BE2C (cell line): Measurements from ENCODE around the gene GNAQ.

Source experiments
- DNase-seq: peaks from one replicate; pipeline ENCODE4 v3.0.0-alpha.2; 2020
- H3K27me3 ChIP-seq: fragments of 250-450 bp; sonication (Bioruptor Pico); 2 replicates; pipeline ENCODE4 v1.5.1; 2020; ENCODE audit warnings: mild to moderate bottlenecking
- H3K36me3 ChIP-seq: fragments of 250-450 bp; sonication (Bioruptor Pico); 2 replicates; pipeline ENCODE4 v1.5.1; 2020; ENCODE audit warnings: mild to moderate bottlenecking
- H3K4me1 ChIP-seq: fragments of 250-450 bp; sonication (Bioruptor Pico); 2 replicates; pipeline ENCODE4 v1.5.1; 2020
- H3K4me3 ChIP-seq: 2 replicates; pipeline ENCODE4 v1.5.1; 2011; ENCODE audit warnings: low read depth, low read length
- H3K9me3 ChIP-seq: fragments of 250-450 bp; sonication (Bioruptor Pico); 2 replicates; pipeline ENCODE4 v1.5.1; 2020
- TF ChIP-seq, protein P1 (sequence below): IDR thresholded peaks from 2 replicates; pipeline ENCODE4 v1.5.1; 2012; ENCODE audit warnings: mild to moderate bottlenecking, low read depth, low read length

GNAQ gene

DNA sequence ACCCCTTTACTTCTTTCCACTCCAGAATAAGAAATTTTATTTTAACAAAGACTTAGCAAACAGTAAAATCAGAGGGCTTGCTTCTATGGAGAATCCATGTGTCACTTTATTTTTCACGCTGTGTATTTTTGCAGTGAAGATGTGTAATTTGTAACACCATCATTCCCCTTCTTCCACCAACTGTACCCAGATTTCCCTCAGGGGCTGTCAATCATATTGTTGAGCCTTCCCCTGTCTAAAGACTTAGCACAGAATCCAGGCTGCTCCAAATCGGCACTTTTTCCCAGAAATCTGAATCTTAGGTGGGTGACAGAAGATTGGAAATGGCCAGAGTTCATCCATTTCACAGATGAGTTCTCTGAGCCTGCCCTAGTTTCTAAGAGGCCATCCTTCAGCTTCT is 115.9 kb downstream of the GNAQ start:
- Histone ChIP-seq H3K36me3 (peaks cover 2% of the 10 kb centered on the region; the same call in 1 of the 2 replicates), H3K4me3 (no peak overlapping the region), H3K4me1 (peaks cover 3% of the 10 kb centered on the region; the same call in 1 of the 2 replicates), H3K27me3 (no peaks in the 10 kb centered on the region), H3K9me3 (no peaks in the 10 kb centered on the region)
- TF ChIP-seq, protein P1, sequence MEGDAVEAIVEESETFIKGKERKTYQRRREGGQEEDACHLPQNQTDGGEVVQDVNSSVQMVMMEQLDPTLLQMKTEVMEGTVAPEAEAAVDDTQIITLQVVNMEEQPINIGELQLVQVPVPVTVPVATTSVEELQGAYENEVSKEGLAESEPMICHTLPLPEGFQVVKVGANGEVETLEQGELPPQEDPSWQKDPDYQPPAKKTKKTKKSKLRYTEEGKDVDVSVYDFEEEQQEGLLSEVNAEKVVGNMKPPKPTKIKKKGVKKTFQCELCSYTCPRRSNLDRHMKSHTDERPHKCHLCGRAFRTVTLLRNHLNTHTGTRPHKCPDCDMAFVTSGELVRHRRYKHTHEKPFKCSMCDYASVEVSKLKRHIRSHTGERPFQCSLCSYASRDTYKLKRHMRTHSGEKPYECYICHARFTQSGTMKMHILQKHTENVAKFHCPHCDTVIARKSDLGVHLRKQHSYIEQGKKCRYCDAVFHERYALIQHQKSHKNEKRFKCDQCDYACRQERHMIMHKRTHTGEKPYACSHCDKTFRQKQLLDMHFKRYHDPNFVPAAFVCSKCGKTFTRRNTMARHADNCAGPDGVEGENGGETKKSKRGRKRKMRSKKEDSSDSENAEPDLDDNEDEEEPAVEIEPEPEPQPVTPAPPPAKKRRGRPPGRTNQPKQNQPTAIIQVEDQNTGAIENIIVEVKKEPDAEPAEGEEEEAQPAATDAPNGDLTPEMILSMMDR: no peak
- no peak for DNase-seq

DNA sequence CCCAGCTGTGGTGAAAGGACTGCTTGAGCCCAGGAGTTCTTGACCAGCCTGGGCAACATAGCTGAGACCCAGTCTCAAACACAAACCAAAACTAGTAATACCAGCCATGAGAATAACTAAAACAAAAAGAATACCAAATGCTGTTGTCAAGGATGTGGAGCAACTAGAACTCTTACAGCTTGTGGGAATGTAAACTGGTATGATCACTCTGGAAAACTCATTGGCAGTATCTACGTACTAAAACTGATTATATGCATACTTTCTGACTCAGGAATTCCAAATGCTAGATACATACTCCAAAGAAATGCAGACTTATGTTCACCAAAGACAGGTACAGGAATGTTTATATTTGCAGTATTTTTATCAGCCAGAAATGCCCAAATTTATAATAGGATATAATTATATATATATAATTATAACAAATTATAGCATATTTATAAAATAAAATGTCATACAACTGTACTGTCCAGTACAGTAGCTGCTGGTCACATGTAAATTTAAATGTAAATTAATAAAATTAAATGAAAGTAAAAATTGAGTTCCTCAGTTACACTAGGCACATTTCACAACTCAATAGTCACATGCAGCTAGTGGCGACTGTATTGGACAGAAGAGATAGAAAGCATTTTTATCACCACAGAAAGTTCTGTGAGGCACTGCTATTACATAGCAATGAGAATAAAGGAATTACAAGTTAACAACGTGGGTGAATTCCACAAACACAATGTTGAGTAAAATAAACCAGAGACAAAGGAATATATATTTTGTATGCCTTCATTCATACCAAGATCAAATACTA is 118.5 kb downstream of the GNAQ start:
- H3K36me3 ChIP-seq: no peaks in the 10 kb centered on the region
- no peaks in the 10 kb centered on the region for H3K27me3 ChIP-seq
- H3K9me3 ChIP-seq: no peaks in the 10 kb centered on the region
- DNase-seq: no peak
- peaks cover 3% of the 10 kb centered on the region; the same call in 1 of the 2 replicates for H3K4me1 ChIP-seq
- TF ChIP-seq, protein P1: no peak
- no peak overlapping the region for H3K4me3 ChIP-seq

DNA sequence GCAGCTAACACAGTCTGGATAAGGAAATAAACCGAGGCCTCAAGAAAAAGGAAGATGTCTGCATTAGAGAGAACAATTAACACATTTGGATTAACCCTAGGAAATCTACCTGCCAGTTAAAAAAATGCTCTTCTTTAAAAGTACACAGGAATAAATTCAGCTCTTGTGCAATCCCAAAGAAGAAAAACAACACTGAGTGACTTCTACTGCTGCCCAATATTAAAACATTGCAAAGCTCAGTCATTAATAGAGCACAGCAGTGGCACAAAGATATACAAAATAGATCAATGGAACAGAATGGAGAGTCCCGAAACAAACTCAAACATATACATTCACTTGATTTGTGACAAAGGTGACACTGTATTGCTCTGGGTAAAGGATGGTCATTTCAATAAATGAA is 119.7 kb downstream of the GNAQ start:
- no peaks in the 10 kb centered on the region for H3K36me3 ChIP-seq
- DNase-seq: no peak
- no peaks in the 10 kb centered on the region for H3K9me3 ChIP-seq
- no peaks in the 10 kb centered on the region for H3K27me3 ChIP-seq
- H3K4me1 ChIP-seq: peaks cover 1% of the 10 kb centered on the region; the same call in 1 of the 2 replicates
- TF ChIP-seq, protein P1: no peak
- no peak overlapping the region for H3K4me3 ChIP-seq

DNA sequence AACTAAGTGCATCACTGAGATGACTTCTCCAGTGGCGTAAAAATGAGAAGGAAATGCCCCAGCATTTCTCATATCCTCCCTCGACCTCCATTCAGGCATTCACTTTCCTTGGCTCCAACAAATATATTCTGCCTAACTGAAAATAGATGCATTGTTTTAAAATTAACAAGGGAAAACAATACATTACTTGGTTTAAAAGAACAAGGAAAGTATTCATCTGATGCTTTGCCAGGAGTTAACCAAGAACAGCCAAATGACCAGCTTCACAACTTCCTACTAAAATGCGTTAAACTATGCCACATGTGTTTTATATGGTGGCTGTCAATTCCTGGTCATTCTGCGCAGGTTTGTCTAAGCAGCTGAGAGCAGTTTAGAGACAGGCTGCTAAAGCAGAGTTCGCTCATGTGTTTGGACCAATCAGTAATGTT is 121.4 kb downstream of the GNAQ start:
- Histone ChIP-seq H3K4me3 (no peak overlapping the region), H3K9me3 (no peaks in the 10 kb centered on the region), H3K36me3 (no peaks in the 10 kb centered on the region), H3K27me3 (no peaks in the 10 kb centered on the region), H3K4me1 (no peaks in the 10 kb centered on the region; the same call in 1 of the 2 replicates)
- TF ChIP-seq, protein P1: no peak
- DNase-seq: no peak

DNA sequence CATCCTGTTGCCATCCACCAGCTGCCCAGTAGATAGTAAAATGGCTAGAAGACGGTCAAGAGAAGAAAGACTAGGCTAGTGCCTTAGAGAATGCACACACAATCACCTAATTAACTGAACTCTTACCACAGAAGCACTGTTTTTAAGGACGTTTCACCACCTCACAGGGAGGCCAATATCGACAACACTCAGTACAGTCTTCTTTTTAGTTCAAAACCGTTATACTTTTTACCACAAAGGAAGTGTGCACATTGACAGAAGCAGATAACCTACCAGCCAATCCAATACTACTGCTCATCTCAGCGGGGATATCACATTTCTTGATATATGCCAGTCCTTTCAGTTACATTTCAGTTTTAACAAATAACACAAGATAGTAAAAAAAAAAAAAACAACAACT is 122.3 kb downstream of the GNAQ start:
- Histone ChIP-seq H3K9me3 (no peaks in the 10 kb centered on the region), H3K27me3 (no peaks in the 10 kb centered on the region), H3K36me3 (no peaks in the 10 kb centered on the region), H3K4me3 (no peak overlapping the region), H3K4me1 (no peaks in the 10 kb centered on the region; the same call in 1 of the 2 replicates)
- TF ChIP-seq, protein P1: no peak
- no peak for DNase-seq

DNA sequence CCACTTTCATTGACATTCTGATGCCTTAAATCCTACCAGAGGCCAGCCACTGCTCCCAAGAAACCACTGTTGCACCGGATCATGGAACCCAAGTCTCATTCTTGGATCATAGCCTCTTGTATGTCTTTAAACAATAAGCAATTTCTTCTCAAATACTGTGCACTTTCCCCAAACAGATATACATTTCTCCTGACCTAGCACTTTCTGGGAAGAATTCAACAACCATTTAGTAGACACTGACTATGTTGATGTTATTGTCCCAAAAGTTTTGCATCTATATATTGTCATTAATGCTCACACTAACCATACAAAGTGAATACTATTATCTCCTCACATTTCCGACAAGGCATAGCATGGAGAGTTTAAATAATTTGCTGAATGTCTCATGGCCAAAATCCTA is 123.3 kb downstream of the GNAQ start:
- TF ChIP-seq, protein P1: no peak
- H3K4me1 ChIP-seq: peaks cover 6% of the 10 kb centered on the region
- H3K27me3 ChIP-seq: no peaks in the 10 kb centered on the region
- no peak overlapping the region for H3K4me3 ChIP-seq
- H3K9me3 ChIP-seq: no peaks in the 10 kb centered on the region
- DNase-seq: no peak
- H3K36me3 ChIP-seq: no peaks in the 10 kb centered on the region
